A673 (cell line): ENCODE data around the gene WDHD1.

Experiments used
- EZH2 ChIP-seq: fragments of 200-600 bp; sonication (generic); IDR thresholded peaks from 2 replicates; pipeline ENCODE4 v1.6.1; 2017; ENCODE audit warnings: borderline replicate concordance, low read depth, mild to moderate bottlenecking, mixed read lengths, antibody characterized with exemption, low read length; ENCODE audit not compliant: poor library complexity, severe bottlenecking
- TF ChIP-seq, protein P1 (sequence below): fragments of 300-800, 200-600 bp; sonication (generic); conservative IDR thresholded peaks from 2 replicates; pipeline ENCODE4 v1.5.1; 2017; ENCODE audit warnings: low read depth, mild to moderate bottlenecking, antibody characterized with exemption, low read length, moderate library complexity, mixed read lengths

DNA sequence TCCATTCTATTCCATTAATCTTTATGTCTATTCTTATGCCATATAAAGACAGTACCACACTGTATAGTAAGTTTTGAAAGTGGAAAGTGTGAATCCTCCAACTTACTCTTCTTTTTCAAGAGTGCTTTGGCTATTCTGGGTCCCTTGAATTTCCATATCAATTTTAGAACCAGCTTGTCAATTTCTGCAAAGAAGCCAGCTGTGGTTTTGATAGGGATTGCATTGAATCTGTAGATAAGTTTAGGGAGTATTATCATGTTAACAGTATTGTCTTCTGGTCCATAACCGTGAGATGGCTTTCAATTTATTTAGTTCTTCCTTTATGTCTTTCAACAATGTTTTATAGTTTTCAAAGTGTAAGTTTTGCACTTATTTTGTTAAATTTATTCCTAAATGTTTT is 90.1 kb downstream of the WDHD1 start:
- TF ChIP-seq, protein P1, sequence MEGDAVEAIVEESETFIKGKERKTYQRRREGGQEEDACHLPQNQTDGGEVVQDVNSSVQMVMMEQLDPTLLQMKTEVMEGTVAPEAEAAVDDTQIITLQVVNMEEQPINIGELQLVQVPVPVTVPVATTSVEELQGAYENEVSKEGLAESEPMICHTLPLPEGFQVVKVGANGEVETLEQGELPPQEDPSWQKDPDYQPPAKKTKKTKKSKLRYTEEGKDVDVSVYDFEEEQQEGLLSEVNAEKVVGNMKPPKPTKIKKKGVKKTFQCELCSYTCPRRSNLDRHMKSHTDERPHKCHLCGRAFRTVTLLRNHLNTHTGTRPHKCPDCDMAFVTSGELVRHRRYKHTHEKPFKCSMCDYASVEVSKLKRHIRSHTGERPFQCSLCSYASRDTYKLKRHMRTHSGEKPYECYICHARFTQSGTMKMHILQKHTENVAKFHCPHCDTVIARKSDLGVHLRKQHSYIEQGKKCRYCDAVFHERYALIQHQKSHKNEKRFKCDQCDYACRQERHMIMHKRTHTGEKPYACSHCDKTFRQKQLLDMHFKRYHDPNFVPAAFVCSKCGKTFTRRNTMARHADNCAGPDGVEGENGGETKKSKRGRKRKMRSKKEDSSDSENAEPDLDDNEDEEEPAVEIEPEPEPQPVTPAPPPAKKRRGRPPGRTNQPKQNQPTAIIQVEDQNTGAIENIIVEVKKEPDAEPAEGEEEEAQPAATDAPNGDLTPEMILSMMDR, result no peak
- TF ChIP-seq EZH2, result no peak
